Stimulated activated CD8-positive, alpha-beta memory T cell treated with anti-CD3 and anti-CD28 coated beads, Interleukin-12 subunit alpha, Interleukin-12 subunit beta, amount 100 ng/mL, for 4 hours (primary cell): Measurements from ENCODE around the gene SARDH.

Source experiments
- DNase-seq: peaks from one replicate; pipeline ENCODE4 v3.0.0-alpha.2; 2020; ENCODE audit warnings: low read depth

The SARDH gene

DNA sequence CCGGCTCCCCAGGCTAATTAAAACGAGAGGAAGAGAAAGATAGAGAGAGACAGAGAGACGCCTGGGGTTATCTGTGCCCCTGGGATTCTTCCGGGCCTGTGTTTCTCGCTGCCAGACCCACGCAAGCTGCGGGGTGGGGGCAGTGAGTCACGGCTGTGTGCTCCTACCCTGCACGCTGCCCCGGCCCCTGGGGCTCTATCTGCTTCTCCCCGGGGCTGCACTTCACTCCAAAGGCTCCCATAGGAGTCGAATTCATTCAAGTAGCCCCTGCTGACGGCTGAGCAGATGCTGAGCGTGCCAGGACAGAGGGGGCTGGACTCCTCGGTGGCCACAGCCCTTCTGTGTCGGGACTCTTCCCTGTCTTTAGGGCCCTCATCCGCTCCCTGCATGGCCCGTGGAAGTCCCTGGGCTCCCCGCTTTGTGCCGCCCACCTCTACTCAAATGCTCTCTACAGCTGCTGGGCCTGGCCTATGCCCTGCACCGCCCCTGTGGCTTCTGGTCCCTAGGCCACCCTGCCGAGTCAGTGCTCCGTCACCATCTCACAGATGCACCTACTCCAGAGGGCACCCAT is 22.8 kb downstream of the SARDH start:
- DNase-seq: no peak

DNA sequence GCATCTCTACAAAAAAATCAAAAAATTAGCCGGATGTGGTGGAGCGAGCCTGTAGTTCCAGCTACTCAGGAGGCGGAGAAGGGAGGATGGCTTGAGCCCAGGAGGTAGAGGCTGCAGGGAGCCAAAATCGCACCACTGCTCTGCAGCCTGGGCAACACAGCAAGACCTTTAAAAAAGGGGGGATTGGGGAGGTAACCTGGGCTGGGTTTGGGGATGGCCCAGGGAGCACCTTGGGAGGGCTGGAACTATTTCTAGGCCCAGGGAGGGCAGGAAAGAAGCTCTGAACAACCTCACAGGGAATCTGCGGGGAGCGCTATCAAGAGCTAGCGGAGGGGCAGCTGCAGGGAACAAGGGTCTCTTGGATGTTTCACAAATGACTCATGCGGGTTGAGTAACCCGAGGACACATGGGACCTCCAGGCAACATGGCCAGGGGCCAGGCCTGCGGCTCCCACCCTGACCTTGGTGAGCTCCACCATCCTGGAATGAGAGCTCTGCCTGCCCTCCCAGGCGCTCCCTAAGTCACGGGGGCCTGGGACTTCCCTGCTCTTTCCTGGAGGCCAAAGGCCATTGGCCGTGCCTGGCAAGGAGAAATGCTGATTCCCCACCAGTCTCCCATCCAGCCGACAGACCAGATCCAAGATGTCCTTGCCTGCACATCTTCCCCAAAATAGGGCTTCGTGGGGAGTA is 23.4 kb downstream of the SARDH start:
- DNase-seq: no peak

DNA sequence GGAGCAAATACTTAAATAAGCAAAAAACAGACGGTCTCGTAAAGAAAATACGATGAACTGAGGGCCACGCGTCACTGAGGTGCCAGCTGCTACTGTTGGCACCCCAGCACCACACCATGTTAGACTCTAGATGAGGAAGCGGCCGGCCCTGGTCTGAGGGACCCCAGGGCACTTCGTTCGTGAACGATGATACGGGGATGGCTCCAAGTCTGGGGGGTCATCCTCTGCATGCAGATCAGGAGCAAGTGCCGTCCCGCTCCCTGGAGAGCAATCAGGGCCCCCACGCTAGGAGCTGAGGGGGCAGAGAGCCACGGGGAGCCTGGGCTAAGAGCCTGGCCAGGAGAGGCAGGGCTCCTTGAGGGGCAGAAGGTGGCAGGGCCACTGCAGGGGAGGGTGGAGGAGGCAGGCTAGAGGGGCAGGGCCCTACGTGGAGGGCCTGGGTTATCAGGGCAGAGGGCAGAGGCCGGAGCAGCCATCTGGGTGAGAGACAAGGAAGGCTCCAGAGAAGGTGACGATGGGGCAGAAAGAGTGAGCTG is 24.1 kb downstream of the SARDH start:
- no peak for DNase-seq

DNA sequence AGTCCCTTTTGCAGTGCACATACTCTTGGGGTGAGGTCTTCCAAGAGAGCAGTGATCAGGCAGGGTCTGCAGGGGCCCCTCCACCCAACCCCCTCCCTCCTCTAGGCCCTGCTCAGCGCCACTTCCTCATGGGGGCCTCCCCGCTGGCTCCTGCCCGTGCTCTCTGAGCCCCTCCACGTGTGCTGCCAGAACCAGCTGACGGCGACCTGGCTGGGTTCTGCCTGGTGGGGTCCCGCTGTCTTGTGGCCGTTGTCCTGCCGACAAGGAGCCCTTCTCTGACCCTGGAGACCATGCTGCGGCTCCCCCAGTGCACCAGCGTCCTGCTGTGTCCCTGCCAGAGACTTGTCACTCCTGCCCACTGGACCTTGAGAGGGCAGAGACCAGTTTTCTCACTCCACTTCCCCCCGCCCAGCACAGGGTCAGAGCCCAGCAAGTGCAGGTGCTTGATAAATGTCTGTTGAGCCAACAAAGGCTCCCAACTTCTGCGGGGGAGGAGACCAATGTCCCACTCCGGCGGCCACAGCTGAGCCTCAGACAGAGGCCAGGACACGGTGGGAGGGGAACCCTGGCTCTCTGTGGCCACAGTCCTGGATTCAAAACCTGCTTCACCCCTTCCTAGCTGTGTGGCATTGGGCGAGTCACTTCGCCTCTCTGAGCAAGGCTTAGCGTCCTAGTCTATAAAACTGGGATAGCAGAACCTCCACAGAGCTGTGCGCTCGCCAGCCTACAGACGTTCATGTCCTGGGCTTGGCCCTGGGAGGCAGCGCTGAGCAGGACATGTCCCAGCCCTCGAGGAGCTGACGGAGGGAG is 24.8 kb downstream of the SARDH start:
- DNase-seq: no peak

GRCh38 chr9:133712221-133713100 is 25.7 kb downstream of the SARDH start:
- DNase-seq: no peak

DNA sequence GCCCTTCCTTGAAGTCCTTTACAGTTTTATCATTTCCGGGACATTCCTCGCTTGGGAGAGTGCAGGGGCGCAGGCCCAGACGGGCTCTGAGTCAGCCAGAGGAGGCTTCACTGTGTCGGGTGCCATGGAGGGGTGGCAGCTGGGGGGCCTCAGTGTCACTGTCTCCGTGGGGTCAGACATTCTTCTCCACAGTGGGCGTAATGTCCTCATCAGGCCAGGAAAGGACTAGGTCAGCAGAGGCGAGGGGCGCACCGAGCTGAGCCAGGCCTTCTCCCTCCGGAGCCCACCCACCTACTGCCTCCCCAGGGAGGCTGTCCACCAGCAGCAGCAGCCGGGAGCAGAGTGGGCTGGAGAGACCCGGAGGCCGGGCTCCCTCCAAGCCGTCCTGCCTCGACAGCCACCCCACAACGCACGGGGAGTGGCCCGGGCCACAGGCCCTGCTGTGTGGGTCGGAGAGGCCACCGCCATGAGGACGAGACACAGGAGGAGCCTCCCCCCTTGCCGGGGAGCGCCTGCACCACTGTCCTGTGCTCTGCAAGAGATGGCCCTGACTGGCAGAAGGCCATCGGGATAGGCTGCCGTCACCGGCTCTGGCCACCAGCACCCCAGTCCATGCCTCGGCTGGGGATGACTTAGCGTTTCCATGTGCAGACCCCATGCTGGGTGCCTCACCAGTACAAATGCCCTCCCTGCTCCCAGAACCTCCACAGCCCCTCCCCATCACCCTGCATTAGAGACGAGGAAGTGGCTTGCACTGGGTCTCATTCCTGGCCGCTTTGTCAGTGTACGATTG is 26.5 kb downstream of the SARDH start:
- DNase-seq: no peak

DNA sequence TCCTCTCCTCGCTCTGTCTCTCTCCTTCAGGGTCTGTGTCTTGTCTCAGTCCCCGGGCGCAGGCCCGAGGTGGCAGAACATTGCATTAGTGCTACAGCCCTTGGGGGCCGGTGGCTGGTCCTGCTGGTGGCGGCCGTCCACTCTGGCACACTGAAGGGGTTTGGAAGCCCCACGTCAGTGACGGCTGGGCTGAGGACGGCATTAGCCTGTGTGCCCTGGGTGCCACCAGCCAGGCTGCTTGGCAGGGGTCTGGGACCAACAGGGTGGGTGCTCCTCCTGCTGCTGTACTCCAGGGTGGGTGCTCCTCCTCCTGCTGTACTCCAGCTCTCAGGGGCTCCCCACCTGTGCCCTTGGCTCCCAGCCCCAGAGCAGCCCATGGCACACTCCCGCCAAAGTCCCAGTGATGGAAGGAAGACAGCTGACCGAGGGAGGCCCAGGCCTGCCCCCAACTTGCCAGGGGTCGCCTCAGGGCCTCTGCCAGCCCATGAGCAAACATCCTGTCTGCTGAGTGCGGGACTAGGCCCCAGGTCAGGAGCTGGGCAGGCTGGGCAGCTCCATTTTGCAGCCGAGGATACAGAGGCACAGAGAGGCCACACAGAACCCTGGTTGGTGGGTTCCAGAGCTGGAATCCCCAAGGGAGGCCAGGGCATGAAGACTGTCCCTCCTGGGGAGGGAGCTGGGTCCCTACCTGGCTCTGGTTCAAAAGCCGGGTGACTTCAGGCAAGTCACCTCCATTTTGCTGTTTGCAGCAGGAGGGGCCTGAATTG is 27.3 kb downstream of the SARDH start:
- no peak for DNase-seq

- DNase-seq: no peak
These were observed 28.2 kb downstream of the SARDH start for GRCh38 chr9:133709691-133710571.

DNA sequence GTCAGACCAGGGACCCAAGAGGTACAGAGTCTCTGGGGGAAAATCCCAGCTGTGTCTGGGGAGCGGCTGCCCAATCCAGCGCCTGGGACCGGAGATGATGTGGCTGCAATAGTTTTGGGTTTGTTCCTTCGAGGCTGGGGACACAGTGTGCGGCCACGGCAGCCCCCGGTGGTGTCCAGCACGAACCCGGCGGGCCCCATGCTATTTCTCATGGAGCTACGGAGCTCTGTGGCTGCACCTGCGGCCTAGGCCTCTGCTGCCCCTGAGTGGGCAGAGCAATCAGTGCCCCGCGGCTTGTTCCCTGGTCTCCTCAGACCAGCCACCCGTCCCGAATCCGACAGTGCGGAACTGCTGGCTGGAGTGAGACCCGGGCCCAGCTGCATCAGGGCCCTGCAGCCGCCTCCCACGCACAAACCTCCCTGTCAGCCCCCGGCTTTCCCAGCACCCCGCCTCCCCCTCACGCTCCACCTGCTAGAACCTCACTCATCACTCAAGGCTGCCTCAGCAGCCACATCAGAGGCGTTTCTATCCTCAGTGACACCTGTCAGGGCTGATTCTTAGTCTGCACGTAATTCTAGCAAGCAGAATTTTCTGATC is 29.0 kb downstream of the SARDH start:
- DNase-seq: peak; percentile 50

GRCh38 chr9:133708246-133709014 is 29.7 kb downstream of the SARDH start:
- no peak for DNase-seq

DNA sequence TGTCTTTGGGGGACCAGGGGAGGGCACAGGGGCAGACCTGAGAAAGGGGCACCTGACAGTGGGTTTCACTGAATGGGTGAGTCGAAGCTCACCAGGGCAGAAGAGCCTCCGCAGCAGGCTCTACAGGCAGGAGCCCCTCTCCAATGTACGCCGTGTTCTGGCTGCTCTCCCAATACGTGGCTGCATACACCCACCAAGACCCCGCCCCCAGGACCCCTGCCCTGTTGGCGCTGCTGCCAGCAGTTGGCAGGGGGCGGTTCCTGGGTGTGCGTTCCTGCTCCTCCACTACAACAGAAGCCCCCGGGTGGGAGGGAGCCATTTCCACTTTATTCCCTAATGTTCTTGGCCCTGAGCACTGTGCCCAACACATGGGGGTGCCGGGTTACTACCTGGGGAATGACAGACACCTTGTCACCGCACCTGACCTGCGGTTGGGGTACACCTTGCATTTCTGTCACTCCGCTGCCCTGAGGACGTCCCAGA is 30.3 kb downstream of the SARDH start:
- no peak for DNase-seq

- DNase-seq: no peak
These were observed 30.9 kb downstream of the SARDH start for GRCh38 chr9:133707065-133707762.

- no peak for DNase-seq
These were observed 31.7 kb downstream of the SARDH start for GRCh38 chr9:133706307-133707050.

DNA sequence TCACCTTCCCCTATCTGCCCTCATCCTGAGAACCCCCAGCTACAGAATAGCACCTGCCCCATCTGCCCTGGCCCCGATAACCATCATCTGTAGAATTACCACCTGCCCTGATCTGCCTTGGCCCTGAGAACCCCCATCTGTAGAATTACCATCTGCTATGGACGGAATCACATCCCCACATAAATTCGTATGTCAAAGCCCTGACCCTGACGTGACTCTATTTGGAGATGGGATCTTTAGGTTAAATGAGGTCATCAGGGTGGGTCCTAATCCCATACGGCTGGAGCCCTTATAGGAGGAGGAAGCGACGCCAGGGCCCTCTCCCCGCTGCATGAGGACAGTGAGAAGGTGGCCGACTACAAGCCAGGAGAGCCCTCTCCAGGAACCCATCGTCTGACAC is 32.6 kb downstream of the SARDH start:
- no peak for DNase-seq

GRCh38 chr9:133704711-133705181 is 33.4 kb downstream of the SARDH start:
- DNase-seq: no peak

DNA sequence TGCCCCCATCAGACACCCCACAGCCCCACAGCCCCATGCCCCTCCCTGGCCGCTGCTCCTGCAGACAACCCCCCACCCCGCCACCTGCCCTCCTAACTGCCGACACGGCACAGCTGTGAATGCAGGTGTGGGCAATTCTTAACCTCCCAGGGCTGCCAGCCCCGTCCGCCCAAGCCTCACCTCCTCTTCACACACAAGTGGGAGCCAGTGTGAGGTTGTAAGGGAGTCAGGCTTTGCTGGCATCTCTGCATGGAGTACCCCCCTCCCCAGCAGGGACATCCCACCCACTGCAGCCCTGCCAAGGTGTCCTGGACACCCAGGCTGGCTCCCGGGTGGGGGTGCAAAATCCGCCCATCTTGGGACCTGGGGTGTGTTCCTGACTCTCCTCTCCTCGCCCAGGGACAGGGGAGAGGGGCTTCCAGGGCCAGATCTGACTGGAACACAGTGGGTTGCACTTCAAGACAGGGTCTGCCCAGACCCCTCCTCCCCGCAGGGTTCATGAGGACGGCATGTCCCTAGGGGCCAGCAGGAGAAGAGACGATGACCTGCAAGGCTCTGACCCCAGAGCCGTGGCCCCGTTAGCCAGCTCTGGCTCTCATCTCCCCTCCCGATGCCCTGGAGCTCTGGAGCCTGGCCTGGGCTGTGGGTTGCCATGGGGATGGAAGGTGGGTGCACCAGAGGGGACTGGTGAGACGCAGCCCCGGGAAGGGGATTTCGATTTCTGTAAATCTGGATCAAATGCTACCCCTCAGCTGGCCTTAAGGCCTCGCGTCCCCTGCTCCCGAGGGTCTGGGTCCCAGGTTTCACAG is 34.4 kb downstream of the SARDH start:
- DNase-seq: no peak
